ENCODE measurements around the gene CRPPA.

The CRPPA gene

DNA sequence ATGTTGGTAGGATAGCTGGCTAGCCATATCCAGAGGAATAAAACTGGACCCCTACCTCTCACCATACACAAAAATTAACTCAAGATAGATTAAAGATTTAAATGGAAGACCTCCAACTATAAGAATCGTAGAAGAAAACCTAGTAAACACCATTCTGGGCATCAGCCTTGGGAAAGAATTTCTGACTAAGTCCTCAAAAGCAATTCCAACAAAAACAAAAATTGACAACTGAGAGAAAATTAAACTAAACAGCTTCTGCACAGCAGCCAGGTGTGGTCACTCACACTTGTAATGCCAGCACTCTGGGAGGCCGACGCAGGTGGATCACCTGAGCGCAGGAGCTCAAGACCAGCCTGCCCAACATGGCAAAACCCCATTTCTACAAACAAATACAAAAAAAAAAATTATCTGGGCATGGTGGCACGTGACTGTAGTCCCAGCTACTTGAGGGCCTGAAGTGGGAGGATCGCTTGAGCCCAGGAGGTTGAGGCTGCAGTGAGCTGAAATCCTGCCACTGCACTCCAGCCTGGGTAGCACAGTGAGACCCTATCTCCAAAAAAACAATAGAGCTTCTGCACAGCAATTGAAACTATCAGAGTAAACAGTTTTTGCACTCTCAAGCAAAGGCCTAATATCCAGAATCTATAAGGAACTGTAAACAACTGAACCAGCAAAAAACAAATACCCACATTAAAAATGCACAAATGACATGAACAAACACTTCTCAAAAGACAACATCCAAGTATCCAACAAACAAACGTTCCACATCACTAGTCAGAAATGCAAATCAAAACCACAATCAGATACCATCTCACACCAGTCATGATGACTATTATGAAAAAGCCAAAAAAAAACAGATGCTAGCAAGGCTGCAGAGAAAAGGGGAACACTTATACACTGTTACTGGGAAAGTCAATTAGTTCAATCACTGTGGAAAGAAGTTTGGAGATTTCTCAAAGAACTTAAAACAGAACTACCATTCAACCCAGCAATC is 4.8 kb downstream of the CRPPA start (continued):
- TF ChIP-seq, protein P1, sequence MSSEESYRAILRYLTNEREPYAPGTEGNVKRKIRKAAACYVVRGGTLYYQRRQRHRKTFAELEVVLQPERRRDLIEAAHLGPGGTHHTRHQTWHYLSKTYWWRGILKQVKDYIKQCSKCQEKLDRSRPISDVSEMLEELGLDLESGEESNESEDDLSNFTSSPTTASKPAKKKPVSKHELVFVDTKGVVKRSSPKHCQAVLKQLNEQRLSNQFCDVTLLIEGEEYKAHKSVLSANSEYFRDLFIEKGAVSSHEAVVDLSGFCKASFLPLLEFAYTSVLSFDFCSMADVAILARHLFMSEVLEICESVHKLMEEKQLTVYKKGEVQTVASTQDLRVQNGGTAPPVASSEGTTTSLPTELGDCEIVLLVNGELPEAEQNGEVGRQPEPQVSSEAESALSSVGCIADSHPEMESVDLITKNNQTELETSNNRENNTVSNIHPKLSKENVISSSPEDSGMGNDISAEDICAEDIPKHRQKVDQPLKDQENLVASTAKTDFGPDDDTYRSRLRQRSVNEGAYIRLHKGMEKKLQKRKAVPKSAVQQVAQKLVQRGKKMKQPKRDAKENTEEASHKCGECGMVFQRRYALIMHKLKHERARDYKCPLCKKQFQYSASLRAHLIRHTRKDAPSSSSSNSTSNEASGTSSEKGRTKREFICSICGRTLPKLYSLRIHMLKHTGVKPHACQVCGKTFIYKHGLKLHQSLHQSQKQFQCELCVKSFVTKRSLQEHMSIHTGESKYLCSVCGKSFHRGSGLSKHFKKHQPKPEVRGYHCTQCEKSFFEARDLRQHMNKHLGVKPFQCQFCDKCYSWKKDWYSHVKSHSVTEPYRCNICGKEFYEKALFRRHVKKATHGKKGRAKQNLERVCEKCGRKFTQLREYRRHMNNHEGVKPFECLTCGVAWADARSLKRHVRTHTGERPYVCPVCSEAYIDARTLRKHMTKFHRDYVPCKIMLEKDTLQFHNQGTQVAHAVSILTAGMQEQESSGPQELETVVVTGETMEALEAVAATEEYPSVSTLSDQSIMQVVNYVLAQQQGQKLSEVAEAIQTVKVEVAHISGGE (tag by site-specific recombination; conservative IDR thresholded peaks at IDR 0.05; ENCODE audit: low read depth), result no peak
- TF ChIP-seq ZNF561 (tag by site-specific recombination; IDR thresholded peaks at IDR 0.05; ENCODE audit: borderline replicate concordance) (no peak), BCL11A (tag by site-specific recombination; IDR thresholded peaks at IDR 0.05; ENCODE audit: low read depth) (no peak)

DNA sequence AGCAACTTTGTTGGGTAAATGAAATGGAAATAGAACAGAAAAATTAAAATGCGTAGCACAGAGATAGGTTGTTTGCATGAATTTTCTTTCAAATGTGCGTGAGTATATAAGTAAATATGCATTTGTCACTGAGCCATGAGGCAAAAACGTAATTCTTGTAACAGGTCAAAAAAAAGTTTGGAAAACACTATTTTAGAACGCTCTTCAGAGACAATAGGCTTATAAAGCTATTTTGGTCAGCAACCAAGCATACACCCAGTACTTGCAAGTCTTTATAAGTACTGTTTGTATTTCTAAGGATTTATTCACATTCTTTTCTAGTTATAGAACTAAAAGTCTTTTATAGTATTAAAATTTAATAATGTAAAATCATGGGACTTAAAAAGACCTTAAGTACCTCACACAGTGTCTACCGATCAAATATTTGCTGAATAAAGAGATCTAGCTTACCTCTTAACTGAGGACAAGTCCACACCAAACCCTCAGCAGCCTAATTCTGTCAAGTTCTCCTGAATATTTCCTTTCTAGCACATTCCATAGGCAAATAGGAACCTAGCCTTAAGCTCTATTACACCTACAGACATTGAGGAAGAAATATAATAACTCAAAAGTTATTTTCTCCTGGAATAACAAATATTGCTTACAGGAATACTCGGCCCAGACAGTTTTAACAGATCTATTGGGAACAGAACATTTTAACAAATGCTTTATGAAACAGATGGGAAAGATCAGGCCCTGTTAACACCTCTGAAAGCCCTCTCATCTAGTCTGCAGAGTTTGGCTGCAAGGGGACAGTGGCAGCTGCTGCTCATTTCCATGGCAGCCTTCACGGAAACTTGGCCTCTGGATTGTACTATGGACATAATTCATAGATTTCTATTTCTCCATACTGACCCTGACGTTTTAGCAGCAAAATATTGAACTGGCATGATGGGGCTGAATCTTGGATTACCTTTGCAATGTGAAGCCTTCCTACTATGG is 8.8 kb downstream of the CRPPA start:
- ChIA-PET POLR2A (interaction anchor here (1.0 kb wide), 1 partner anchor 66 kb away, joined by 3 read pairs; no protein-coding TSS in a partner anchor), CTCF (no interaction called here)
- Histone ChIP-seq H3K27ac (ENCODE audit: extremely low read depth, low read depth, low read length) (no peak overlapping the region), H3K36me3 (ENCODE audit: control insufficient read depth in 2 of 2, insufficient read depth in 1 of 2, low read length in 2 of 2) (no peaks in the 10 kb centered on the region), H3K4me3 (ENCODE audit: low read depth, low read length) (no peak overlapping the region), H3K9me3 (ENCODE audit: control insufficient read depth, insufficient read depth, low read depth, low read length) (no peaks in the 10 kb centered on the region), H3K4me1 (ENCODE audit: control insufficient read depth, insufficient read depth, low read length) (no peaks in the 10 kb centered on the region)
- TF ChIP-seq SP7 (tag by site-specific recombination; IDR thresholded peaks at IDR 0.05), result no peak
- TF ChIP-seq, protein P2, sequence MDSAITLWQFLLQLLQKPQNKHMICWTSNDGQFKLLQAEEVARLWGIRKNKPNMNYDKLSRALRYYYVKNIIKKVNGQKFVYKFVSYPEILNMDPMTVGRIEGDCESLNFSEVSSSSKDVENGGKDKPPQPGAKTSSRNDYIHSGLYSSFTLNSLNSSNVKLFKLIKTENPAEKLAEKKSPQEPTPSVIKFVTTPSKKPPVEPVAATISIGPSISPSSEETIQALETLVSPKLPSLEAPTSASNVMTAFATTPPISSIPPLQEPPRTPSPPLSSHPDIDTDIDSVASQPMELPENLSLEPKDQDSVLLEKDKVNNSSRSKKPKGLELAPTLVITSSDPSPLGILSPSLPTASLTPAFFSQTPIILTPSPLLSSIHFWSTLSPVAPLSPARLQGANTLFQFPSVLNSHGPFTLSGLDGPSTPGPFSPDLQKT (IDR thresholded peaks at IDR 0.05; ENCODE audit: borderline replicate concordance, low read depth, low read length), result no peak
- no peak for TF ChIP-seq ZNF610 (tag by site-specific recombination; IDR thresholded peaks at IDR 0.05; ENCODE audit: borderline replicate concordance)
- TF ChIP-seq ZNF473 (tag by site-specific recombination; IDR thresholded peaks at IDR 0.05), result no peak
- TF ChIP-seq ZNF391 (tag by site-specific recombination; IDR thresholded peaks at IDR 0.05; ENCODE audit: borderline replicate concordance, low read depth), result no peak
- no peak for TF ChIP-seq HOXD13 (CRISPR knock-in tag; IDR thresholded peaks at IDR 0.05; ENCODE audit: borderline replicate concordance)
- no peak for TF ChIP-seq ZNF654 (tag by site-specific recombination; IDR thresholded peaks at IDR 0.05; ENCODE audit: low read depth)
- no peak for TF ChIP-seq ZNF776 (tag by site-specific recombination; IDR thresholded peaks at IDR 0.05; ENCODE audit: borderline replicate concordance)
- no peak for TF ChIP-seq SCRT1 (tag by site-specific recombination; IDR thresholded peaks at IDR 0.05; ENCODE audit: borderline replicate concordance)
- no peak for TF ChIP-seq ZNF19 (tag by site-specific recombination; IDR thresholded peaks at IDR 0.05; ENCODE audit: low read depth)
- no peak for TF ChIP-seq ZNF169 (tag by site-specific recombination; IDR thresholded peaks at IDR 0.05)
- TF ChIP-seq, protein P3, sequence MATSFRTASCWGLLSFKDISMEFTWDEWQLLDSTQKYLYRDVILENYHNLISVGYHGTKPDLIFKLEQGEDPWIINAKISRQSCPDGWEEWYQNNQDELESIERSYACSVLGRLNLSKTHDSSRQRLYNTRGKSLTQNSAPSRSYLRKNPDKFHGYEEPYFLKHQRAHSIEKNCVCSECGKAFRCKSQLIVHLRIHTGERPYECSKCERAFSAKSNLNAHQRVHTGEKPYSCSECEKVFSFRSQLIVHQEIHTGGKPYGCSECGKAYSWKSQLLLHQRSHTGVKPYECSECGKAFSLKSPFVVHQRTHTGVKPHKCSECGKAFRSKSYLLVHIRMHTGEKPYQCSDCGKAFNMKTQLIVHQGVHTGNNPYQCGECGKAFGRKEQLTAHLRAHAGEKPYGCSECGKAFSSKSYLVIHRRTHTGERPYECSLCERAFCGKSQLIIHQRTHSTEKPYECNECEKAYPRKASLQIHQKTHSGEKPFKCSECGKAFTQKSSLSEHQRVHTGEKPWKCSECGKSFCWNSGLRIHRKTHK (tag by site-specific recombination; IDR thresholded peaks at IDR 0.05), result no peak

Data from HEK293 (cell line).